Esophagus muscularis mucosa (tissue), 3 donors: ENCODE data around the gene S100B.

ENCODE experiments used
- POLR2A ChIP-seq: fragments of 450-650 bp; IDR thresholded peaks from one replicate; pipeline ENCODE4 v1.6.1; 2017; ENCODE audit warnings: antibody characterized with exemption, moderate library complexity, mild to moderate bottlenecking, low read depth
- POLR2AphosphoS5 ChIP-seq, 2 donors: sonication (generic); formaldehyde crosslinking; IDR thresholded peaks; one replicate each; pipeline ENCODE4 v1.6.1; 2017; ENCODE audit warnings: antibody characterized with exemption in 2 of 2
- TF ChIP-seq, protein P1 (sequence below), 3 experiments: fragments of 200-600 bp in 2 of 3; fragments of 450-650 bp in 1 of 3; sonication (generic) in 2 of 3; IDR thresholded peaks; one replicate each; pipeline ENCODE4 v1.5.1; 2017 to 2019; ENCODE audit warnings: antibody characterized with exemption in 3 of 3, mild to moderate bottlenecking in 2 of 3, moderate library complexity in 1 of 3

DNA sequence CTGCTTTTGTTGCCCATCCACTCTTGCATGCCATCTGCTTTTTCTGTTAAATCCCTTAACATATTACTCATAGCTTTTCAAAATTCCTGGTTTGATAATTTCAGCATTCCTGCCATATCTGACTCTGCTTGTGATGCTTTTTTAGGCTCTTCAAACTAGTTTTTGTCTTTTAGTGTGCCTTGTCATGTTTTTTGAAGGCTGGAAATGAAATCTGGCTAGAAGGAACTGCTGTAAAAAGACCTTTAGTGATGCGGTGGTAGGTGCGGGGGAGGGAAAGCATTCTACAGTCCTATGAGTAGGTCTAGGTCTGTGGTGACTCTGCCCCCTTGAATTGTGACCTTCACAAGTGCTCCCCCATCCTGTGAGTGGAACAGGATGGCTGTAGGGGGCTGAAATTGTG, 15.0 kb upstream of the S100B start:
- TF ChIP-seq, protein P1, sequence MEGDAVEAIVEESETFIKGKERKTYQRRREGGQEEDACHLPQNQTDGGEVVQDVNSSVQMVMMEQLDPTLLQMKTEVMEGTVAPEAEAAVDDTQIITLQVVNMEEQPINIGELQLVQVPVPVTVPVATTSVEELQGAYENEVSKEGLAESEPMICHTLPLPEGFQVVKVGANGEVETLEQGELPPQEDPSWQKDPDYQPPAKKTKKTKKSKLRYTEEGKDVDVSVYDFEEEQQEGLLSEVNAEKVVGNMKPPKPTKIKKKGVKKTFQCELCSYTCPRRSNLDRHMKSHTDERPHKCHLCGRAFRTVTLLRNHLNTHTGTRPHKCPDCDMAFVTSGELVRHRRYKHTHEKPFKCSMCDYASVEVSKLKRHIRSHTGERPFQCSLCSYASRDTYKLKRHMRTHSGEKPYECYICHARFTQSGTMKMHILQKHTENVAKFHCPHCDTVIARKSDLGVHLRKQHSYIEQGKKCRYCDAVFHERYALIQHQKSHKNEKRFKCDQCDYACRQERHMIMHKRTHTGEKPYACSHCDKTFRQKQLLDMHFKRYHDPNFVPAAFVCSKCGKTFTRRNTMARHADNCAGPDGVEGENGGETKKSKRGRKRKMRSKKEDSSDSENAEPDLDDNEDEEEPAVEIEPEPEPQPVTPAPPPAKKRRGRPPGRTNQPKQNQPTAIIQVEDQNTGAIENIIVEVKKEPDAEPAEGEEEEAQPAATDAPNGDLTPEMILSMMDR (IDR thresholded peaks at IDR 0.05) = no peak
- TF ChIP-seq POLR2AphosphoS5 (IDR thresholded peaks at IDR 0.05) (no peak), POLR2A (no peak)
